Fibroblast of skin of abdomen (primary cell): Measurements from ENCODE around the gene ZNHIT1.

ENCODE experiments used
- DNase-seq: peaks from one replicate; pipeline ENCODE4 v3.0.0-alpha.2; 2013

The ZNHIT1 gene

GRCh38 chr7:101218236-101219125, 516 bp downstream of the ZNHIT1 start:
- no peak for DNase-seq

GRCh38 chr7:101220295-101220694, 2.3 kb downstream of the ZNHIT1 start:
- DNase-seq, result no peak

DNA sequence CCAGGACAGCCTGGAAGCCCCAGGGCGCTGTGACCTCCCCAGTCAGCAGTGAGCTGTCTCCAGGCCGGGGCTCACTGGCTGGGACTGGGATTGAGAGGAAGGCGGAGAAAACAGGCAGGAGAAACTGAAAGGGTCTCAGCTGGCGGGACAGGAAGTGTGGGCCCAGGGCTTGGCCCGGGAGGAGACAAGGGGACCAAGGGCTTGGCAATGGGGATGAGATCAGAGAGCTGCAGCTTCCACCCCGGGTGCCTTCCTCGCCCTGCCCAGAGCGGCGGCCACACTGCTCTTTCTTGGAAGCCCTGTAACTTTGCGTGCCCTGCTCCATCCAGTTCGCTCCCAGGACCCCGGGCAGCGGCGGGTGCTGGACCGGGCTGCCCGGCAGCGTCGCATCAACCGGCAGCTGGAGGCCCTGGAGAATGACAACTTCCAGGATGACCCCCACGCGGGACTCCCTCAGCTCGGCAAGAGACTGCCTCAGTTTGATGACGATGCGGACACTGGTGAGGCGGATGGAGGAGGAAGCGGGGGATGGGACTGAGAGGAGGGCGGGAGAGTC, 4.4 kb downstream of the ZNHIT1 start:
- DNase-seq, result no peak

DNA sequence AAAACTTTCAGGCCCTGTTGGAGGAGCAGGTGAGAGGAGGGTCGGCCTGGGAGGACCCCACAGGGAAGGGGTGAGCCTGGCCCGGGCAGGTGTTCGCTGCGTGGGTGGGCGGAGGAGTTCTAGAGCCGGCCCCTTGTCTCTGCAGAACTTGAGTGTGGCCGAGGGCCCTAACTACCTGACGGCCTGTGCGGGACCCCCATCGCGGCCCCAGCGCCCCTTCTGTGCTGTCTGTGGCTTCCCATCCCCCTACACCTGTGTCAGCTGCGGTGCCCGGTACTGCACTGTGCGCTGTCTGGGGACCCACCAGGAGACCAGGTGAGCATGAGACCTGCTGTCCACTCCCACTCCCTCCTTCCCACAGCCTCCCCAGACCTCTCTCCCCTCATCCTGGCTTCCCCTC, 5.6 kb downstream of the ZNHIT1 start:
- DNase-seq, result no peak

- DNase-seq, result no peak
These were observed 7.7 kb downstream of the ZNHIT1 start for GRCh38 chr7:101225650-101226049.

DNA sequence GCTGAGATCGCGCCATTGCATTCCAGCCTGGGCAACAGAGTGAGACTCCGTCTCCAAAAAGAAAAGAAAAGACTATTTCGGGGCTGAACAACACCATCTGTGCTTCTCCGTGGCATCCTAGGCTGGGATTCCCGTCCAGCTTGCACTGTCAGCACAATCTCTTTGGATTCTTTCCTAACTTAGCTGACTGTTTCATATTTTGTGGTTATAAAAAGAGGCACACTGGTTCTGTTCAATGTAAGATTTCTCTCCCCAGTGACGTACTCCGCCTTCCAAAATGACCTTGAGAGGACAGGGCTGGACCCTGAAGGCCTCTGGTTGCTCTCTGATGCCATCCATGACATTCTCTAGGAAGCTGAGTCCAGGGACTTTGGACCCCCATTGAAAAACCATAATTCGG, 8.8 kb downstream of the ZNHIT1 start:
- DNase-seq, result no peak

DNA sequence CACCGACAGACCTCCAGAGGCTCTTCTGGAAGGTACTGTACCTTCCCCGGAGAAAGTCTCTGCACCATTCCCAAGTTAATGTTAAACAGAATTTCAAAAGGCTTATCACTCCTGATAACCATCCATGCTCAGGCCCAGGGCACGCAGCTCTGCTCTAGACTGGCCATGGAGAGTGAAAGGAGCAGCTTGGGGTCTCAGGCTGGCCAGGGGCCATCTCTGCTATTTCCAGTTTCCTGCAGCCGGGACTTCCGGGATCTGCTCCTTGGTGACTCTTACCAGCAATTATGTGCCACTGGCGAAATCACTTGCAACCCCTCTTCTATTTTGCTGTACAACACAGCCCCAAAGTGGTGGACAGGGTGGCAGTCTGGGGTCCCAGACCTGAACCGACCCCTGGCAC, 13.7 kb downstream of the ZNHIT1 start:
- no peak for DNase-seq

- no peak for DNase-seq
These were observed 14.3 kb downstream of the ZNHIT1 start for GRCh38 chr7:101232141-101232850.

DNA sequence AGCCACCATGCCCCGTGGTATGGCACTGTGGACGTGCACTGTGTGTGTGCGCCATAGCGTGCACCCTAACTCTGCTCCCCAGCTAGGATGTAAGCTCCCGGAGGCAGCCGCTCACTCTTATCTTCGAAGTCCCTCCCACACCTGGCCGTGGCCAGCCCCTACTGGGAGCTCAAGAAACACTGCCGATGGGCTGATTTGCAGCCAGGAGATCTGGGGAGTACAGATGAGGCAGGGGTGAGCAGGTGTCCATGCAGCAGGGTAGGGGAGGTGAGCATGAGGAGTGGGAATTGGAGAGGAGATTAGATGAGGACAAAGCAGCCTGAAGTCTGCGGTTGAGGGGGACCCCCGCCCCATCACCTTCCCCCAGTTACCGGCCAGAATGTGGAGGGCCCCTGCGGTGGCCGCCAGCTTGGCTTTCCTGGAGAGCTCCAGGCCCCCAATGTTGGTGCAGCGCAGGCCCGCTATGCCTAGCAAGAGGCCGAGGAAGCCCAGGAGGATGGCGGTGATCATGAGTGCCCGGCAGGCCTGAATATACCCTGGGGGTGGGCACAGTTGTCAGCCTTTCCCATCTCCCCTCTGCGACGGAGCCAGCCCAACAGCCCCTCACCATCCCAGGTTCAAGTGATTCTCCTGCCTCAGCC, 16.1 kb downstream of the ZNHIT1 start:
- no peak for DNase-seq

DNA sequence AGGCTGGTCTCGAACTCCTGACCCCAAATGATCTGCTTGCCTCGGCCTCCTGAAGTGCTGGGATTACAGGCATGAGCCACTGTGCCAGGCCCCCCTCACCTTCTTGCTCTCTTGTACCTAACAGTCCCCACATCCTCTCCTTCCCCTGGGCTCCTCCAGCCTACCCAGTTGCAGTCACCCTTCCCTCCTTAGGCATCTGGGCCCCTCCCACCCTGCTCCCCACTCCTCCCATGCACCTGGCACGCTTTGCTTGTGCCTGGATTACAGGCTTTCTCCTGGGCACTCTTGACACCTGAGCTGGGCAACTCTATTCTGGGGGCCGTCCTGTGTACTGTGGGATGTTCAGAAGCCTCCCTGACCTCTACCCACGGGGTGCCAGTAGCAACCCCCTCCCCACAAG, 16.7 kb downstream of the ZNHIT1 start:
- no peak for DNase-seq

GRCh38 chr7:101235050-101235449, 17.1 kb downstream of the ZNHIT1 start:
- no peak for DNase-seq

- DNase-seq, result no peak
These were observed 17.6 kb downstream of the ZNHIT1 start for GRCh38 chr7:101235522-101235921.

DNA sequence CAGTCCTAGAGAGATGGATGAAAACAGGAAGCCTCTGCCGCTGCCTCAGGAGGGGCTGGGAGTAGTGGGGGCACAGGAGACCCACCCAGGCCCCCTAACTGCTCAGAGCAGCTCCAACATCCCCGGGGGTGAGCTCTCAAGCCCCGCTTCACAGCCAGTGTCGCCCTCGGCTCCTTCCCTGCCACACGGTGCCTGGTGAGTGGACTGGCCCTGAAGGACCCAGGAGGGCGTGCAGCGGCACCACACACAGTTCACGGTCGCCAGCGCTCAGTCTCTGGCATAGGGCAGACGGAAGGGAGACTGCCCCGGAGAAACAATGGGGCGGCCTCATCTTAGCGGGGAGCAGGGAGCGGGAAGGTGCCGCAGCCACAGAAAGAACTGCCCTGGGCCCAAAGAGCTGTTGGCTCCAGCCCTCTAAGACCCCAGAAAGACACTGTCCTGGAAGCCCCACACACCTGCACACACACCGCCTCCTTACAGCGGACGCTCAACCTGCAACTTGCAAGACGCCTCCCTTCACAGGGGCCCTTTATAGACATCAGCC, 18.4 kb downstream of the ZNHIT1 start:
- DNase-seq, result no peak

DNA sequence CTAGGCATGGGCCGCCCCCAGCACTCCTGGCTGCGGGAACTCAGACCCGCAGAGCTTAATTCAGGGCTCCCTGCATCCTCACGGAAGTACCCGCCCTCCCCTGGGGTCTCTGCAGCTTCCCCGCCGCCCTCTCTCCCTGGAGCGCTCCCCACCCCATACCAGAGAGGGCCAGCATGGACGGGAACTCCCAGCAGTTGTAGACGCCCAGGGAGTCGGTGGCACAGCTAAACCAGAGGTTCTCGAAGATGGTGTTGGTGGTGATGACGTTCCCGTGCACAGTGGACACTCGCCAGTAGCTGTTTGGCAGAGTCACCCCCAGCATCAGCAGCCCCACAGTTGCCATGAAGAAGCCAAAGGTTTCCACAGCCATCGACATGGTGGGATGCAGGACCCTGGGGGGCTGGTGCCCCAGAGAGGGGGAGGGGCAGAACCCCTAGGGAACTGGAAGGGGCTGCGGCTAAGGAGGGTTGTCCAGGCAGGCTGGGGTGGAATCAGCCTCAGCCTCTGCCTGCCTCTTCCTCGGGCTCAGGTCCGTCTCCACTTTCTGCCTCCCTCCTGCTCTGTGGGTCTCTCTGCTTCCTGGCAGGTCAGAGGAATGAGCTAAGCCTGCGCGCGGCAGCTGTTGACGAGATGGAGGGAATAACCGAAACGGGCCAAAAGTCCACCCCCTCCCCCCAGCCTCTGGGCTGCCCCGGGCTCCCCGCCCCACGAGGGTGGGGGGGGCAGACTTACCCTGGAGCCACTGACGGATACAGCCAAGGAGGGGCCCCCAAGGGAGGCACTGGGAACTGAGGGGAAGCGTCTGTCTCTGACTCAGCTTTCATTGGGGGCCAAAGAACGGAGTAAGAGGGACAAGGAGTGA, 19.5 kb downstream of the ZNHIT1 start, which contains the start of gene CLDN15:
TSS of gene CLDN15 (minus strand) at position 597 of the 862 bp plus-strand sequence. CDS start at position 376, 221 bp downstream.
- peak; percentile 72 for DNase-seq

DNA sequence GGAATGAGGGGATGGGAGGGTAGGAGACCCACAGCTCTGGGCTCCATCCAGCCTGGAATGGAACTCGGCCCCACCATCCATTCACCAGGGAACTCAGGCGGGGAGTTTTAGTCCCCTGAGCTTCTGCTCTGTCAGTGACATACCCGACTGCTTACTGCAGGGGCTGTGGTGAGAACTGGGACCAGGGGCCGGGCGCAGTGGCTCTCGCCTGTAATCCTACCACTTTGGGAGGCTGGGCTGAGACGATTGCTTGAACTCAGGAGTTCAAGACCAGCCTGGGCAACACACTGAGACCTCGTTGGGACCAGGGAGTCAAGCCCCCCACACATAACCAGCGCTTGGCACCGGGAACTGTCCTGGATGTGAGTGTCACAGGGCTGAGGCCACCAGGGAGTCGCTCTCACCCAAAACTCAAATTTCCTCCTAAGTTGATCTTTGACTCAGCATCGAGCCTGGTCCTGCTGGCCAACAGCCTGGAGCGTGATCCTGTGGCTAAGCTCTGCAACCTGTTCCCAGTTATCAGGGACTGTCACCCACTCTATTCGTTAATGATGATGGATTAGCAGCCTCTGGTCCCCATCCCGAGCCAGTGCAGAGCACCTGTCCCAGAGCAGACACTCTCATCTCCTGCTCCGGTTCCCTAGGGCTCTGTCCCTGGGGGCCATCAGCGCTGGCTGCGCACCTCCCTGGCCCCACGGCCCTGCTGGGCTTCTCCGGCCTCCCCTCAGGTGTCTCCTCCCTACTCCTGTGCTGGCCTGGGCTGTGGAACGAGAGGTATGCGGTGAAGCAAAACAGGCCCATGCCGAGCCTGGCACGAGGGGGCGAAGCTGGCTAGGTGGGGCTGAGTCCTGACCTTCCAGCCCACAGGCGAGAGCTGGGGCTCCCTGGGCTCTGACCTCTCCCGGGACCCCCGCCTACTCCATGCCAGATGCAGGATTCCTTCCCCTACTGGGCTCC, 20.5 kb downstream of the ZNHIT1 start:
- DNase-seq, result no peak

DNA sequence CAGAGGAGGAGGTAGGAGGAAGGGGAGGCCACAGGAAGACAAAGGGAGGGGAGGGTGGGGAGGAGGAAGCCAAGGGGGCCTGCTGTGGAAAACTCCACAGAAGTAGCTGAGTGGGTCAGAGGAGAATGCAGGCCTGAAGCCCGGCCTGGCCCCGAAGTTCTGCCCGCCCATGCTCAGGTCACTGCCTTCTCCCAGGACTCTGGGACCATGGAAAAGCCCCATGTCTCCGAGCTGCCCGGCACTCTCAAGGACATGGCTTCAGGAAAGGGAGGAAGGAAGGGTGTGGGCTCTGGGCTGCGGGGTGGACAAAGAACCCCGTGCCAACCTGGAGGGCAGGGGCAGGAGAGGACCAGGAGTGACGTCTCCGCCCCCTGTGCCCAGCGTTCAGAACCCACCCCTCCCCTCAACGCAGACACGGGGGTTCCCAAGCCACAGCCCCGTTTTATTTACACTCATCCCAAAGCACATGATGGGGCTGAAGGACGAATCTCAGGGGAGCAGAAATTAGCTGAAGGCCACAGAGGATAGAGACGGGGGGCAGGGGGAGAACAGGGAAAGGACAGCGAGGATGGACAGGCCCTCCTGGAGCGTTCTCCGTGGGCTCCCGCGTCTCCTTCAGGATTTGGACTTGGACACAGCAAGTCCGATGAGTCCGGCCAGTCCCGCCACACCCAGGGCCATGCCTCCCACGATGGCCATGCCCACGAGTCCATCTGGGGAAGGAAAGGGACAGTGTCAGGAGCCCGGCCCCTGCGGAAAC, 21.4 kb downstream of the ZNHIT1 start:
- no peak for DNase-seq

- no peak for DNase-seq
These were observed 21.9 kb downstream of the ZNHIT1 start for GRCh38 chr7:101239951-101240220.

DNA sequence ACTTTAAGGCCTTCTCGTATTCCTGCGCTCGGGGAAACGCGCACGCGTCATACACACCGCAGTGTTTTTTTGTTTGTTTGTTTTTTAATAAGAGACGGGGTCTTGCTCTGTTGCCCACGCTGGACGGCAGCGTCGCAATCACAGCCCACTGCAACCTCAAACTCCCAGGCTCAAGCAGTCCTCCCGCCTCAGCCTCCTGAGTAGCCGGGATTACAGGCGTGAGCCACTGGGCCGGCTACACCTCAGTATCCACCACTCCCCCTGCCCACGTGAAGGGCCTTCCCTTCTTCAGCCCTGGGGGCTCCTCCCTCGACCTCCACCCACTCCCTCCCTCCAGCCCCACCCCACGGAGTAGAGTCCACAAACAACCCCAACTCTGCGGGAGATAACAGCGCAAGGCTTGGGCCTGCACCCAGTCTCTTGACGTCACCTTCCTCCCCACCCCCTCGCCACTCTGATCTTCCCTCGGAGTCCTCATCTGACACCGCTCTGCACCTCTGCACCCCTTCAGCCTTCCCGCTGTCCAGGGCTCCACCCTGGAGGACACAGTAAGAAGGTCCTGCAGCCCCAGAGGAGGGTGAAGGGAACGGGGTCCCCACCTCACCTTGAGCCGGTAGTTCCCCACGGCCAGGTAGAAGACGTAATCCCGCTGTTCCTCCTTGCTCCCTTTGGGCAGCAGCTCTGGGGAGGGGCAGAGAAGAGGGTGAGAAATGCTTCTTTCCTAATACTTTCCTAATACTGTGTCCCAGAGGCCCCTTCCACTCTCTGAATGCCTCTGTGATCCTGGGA, 22.5 kb downstream of the ZNHIT1 start:
- no peak for DNase-seq

DNA sequence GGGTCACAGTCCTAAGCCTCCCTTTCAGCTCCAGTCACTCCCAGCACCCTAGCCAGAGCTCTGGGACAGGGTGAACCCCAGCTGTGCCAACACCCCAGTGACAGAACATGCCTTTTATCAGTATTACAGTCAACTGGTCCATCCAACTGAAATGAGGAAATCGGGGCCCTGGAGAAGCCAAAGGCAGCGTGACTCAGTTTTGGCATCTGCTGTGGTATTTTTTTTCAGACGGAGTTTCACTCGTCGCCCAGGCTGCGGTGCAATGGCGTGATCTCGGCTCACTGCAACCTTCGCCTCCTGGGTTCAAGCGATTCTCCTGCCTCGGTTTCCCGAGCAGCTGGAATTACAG, 23.0 kb downstream of the ZNHIT1 start:
- DNase-seq, result no peak
